Femur (tissue), 1 donor: ENCODE data around the gene TSPAN31.

Source experiments
- DNase-seq: peaks from one replicate; pipeline ENCODE4 v3.0.0-alpha.2; 2017

Gene TSPAN31

GRCh38 chr12:57722716-57723629 lies 21.9 kb upstream of the TSPAN31 start:
- DNase-seq, result no peak

GRCh38 chr12:57723630-57723962 lies 21.2 kb upstream of the TSPAN31 start:
- DNase-seq, result no peak

GRCh38 chr12:57724003-57724935 lies 20.6 kb upstream of the TSPAN31 start:
- DNase-seq, result no peak

GRCh38 chr12:57724936-57725740 lies 19.7 kb upstream of the TSPAN31 start:
- DNase-seq, result no peak

- DNase-seq, result no peak
Measured at GRCh38 chr12:57725851-57726150, 19.0 kb upstream of the TSPAN31 start.

GRCh38 chr12:57726151-57726883 lies 18.5 kb upstream of the TSPAN31 start:
- DNase-seq, result peak; percentile 83

- no peak for DNase-seq
Measured at GRCh38 chr12:57726884-57727757, 17.7 kb upstream of the TSPAN31 start.

- no peak for DNase-seq
Measured at GRCh38 chr12:57727758-57728395, 17.0 kb upstream of the TSPAN31 start.

- no peak for DNase-seq
Measured at GRCh38 chr12:57729321-57729844, 15.5 kb upstream of the TSPAN31 start.

- DNase-seq, result no peak
Measured at GRCh38 chr12:57730336-57731067, 14.3 kb upstream of the TSPAN31 start.

- no peak for DNase-seq
Measured at GRCh38 chr12:57731411-57732080, 13.3 kb upstream of the TSPAN31 start.

GRCh38 chr12:57732270-57732669 lies 12.6 kb upstream of the TSPAN31 start:
- DNase-seq, result no peak

GRCh38 chr12:57732726-57733593 lies 11.9 kb upstream of the TSPAN31 start:
- DNase-seq, result no peak

GRCh38 chr12:57733928-57734327 lies 10.9 kb upstream of the TSPAN31 start:
- peak; percentile 12 for DNase-seq

GRCh38 chr12:57734591-57734990 lies 10.2 kb upstream of the TSPAN31 start:
- DNase-seq, result no peak

- peak; percentile 84 for DNase-seq
Measured at GRCh38 chr12:57735198-57735855, 9.5 kb upstream of the TSPAN31 start.

- DNase-seq, result peak; percentile 74
Measured at GRCh38 chr12:57735952-57736740, 8.7 kb upstream of the TSPAN31 start.
